HG02884 (cell line): ENCODE data around the gene GNAL.
"Not testable (repeated sequence)": the region's sequence is repeated elsewhere in the genome, so short reads cannot be mapped to it uniquely, and the experiment has no call there.

Source experiments
- ATAC-seq: cut with Tn5 transposase; IDR thresholded peaks from one replicate; pipeline ENCODE4 v1.9.1; 2021; ENCODE audit warnings: mild to moderate bottlenecking, moderate library complexity; ENCODE audit not compliant: unreplicated experiment

Gene GNAL

GRCh38 chr18:11688972-11689668, at the start of gene GNAL:
Gene GNAL, plus strand, starts transcription at chr18:11689264. Its CDS starts 300 bp downstream, at chr18:11689564.
- ATAC-seq: peak; percentile 72

GRCh38 chr18:11647310-11647709, 41.8 kb upstream of the GNAL start:
- ATAC-seq: not testable (repeated sequence)

GRCh38 chr18:11647804-11648203, 41.3 kb upstream of the GNAL start:
- ATAC-seq: not testable (repeated sequence)

GRCh38 chr18:11649839-11650238, 39.2 kb upstream of the GNAL start:
- ATAC-seq: no peak

- ATAC-seq: no peak
These were observed 37.2 kb upstream of the GNAL start for GRCh38 chr18:11651899-11652298.

GRCh38 chr18:11653521-11653920, 35.5 kb upstream of the GNAL start:
- no peak for ATAC-seq

DNA sequence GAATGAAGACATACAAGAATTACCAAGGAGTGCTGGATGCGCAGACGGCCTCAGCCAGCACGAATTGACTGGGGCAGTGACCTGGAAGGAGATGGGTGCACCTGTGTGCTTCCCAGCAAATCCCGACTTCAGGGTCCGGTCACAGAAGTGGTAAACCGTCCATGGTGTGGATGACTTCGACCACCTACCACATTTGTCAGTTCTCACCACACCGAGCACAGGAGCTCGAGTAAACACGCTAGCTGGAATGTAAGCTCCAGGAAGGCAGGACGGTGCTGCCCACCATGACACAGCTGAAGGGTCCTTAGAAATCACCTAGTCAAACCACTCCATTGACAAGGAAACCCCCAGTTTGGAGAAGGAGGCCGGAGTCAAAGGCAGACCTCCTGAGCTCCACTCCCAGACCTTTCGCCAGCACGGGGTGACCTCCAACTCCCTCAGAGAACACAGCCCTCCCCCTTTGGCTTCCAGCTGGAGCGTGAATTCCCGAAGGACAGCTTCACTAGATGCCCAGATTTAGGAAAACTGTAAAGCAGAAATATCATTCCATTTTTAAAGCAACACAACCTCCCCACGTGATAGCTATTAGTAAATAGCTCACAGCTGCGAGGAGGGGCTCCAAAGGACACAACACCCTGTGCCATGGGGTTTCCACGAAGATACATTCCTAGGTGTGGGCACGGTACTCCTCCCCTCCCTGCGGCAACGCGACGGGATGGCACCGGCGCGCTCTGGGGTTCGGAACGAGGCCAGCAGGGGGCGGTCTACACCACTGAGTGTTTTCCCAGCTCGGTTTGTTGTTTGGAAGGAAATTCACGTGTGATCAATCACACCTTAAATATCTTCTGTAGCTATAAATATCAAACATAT, 34.1 kb upstream of the GNAL start:
- no peak for ATAC-seq

DNA sequence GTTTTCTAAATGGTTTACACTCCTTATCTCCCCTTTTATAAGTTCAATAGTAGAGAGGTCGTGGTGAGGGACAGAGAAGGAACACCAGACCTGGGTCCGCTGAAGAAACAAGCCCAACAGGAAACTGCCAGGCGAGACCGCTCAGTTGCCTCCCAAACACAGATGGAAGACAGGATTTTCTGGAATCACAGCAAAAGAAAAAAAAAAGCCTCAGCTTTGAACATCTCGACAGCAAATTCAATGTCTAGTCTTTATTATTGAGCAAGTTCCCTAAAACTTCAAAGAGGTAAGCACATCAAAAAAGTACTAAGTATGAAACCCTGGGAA, 33.5 kb upstream of the GNAL start:
- no peak for ATAC-seq

GRCh38 chr18:11657152-11657551, 31.9 kb upstream of the GNAL start:
- ATAC-seq: no peak

DNA sequence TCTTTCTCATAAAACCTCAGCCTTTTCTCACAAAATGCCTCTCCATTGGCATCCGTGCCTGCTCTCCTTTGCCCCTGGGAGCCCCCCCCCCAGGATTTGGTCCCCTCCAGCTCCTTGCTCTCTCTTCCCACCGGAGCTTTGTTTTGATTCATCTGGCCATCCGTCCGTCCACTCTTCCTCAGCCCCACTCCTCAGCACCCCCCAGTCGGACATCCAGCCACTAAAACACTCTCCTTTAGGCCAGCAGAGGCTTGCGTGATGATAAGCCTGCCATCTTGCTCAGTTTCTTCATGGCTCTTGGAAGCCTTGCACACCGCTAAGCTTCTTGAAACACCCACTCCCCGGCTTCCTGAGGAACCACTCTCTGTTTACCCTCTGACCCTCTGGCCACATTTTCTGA, 31.5 kb upstream of the GNAL start:
- no peak for ATAC-seq

DNA sequence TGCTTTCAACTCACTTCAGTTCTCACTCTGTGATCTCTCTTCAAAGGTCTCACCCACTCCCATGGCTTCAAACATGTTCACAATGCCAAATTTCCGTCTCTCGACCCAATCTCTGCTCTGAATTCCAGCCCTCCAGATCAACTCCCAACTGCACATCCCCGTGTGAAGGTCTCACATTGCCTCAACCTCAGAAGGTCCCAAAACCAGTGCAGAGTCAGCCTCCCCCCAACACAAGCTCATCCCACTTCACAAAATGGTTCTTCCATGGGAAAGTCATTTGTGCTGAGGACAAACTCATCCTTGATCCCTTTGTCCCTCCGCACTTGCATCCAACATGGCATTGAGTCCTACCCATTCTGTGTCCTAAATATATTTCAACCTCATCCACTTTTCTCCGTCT, 31.0 kb upstream of the GNAL start:
- ATAC-seq: no peak

DNA sequence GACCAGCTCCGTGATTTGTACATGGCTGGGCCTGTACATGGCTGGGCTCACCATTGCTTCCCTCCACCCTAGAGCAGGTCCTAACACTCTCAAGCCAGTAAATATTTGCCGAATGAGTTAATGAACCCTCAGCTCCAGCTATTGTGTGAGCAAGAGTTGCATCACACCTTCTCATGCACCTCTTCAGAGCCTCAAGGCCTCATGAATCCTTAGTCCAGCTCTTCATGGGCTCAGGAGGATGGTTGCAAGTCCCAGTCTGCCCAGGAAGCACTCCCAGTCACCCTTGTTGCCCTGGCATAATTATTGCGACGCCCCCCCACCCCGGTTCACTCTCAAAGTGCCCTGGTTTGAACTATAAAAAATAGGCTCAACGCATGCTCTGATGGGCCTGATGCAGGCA, 30.1 kb upstream of the GNAL start:
- no peak for ATAC-seq

DNA sequence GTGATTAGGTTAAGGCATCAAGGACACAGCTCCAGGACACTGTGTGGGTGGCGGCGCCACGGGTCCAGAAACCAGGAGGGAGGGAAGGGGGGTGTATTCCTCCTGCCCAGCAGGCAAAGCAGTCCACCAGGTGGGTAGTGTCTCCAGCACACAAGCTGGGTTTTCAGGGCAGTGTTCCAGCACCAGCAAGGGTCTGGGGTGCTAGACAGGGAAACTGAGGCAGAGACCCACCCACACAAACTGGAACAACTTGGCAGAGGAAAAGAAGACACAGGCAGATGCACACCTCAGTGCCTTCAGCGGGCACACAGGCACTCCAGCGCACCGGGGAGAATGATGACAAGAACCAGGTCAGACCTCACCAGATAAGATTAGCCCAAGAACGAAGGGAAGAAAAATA, 28.4 kb upstream of the GNAL start:
- no peak for ATAC-seq

- no peak for ATAC-seq
These were observed 27.6 kb upstream of the GNAL start for GRCh38 chr18:11661430-11661829.

- no peak for ATAC-seq
These were observed 25.5 kb upstream of the GNAL start for GRCh38 chr18:11663439-11664029.

DNA sequence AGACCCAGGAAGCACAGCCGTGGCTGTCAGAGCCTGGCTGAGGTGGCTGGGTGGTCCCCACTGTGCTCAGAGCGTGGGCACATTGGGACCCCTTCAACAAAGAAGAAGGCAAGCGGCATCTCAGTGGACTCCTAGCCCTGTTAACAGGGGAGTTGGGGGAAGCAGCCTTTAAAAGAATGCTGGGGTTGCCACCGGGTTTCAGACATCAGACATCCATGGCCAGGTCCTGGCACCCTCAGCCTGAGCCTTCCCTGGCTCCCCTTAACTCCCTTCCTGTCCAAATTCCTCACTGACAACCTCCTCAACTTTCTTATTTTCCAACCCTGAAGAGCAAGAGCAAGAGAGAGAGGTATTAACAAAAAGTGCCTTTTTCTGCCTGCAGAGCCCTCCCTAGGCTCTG, 24.8 kb upstream of the GNAL start:
- no peak for ATAC-seq

- ATAC-seq: no peak
These were observed 23.9 kb upstream of the GNAL start for GRCh38 chr18:11665146-11665545.

DNA sequence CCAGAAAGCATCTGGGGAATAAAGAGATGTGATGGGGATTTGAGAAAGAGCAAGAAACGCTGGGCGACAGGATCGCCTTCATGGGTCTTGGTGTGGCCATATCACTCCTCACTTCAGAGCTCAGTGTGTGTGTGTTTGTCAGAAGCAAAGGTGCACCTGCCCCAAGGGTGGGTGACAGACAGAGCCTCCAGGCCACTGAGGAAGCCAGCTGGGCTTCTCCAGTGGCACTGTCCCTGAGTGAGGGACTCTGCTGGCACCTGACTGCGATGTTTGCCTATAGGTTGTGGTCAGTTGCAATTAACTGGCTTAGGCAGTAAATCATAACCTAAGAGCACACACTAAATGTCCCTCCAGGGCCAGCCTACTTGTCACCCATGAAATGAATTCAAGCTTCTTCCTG, 23.5 kb upstream of the GNAL start:
- no peak for ATAC-seq

GRCh38 chr18:11666176-11666575, 22.9 kb upstream of the GNAL start:
- no peak for ATAC-seq

- no peak for ATAC-seq
These were observed 22.2 kb upstream of the GNAL start for GRCh38 chr18:11666831-11667230.

DNA sequence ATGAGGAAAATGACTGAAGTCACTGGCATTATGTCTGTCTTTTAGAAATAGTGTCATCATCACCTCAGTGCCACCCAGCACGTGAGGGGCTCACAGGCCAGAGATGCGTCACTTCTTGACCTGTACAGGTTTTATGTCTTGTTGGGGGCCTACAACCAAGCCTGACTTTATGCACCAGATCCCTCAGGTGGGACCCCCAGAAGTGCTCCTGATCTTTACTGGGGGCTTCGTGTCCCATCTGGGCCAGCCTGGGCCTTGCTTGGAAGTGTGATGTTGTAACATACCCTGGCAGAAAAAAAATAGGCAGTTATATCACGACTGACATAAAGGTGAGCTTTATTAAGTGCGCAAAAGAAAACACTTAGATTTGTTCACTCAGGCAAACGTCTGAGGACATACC, 21.5 kb upstream of the GNAL start:
- ATAC-seq: no peak
